Renal pelvis (tissue), 4 donors: ENCODE results near the gene SPINK1. TPM values are rescaled to one million over a fixed set of nuclear protein-coding genes. Genes with fewer than 3 reads are reported as not detected.

Experiments
- DNase-seq: peaks from one replicate; pipeline ENCODE4 v3.0.0-alpha.2; 2013
- polyA plus RNA-seq, 3 donors: library from polyadenylated mRNA; unstranded; fragments of 120-200 nt; gene quantifications; one replicate each; pipeline ENCODE4 v1.2.1, GENCODE V29; 2013; ENCODE audit not compliant: insufficient read length in 3 of 3

SPINK1 gene
- polyA plus RNA-seq, 3 donors, result 45.8 to 55.1 (median 50.5) TPM

GRCh38 chr5:147779694-147780093 is 51.8 kb downstream of the SPINK1 start:
- no peak for DNase-seq

- DNase-seq, result no peak
Measured at GRCh38 chr5:147776989-147777388, 54.5 kb downstream of the SPINK1 start.

Other genes starting within 250 kb of the SPINK1 start
- 1 to 10 TPM; 4.5 to 5.0 (median 4.9) TPM for gene JAKMIP2, start 48.9 kb downstream of the SPINK1 start, polyA plus RNA-seq
- gene SCGB3A2, start 47.0 kb upstream of the SPINK1 start, polyA plus RNA-seq, result under 1 TPM in 2 of 3 donors, not detected in 1; 0.48 to 0.95 TPM
- gene C5orf46, start 74.9 kb upstream of the SPINK1 start, polyA plus RNA-seq, result not detected
- under 1 TPM; 0.42 to 0.47 (median 0.43) TPM for gene SPINK5, start 232.3 kb upstream of the SPINK1 start, polyA plus RNA-seq